B cell (primary cell): ENCODE measurements around the gene AP1M1. TPM values are rescaled to one million over a fixed set of nuclear protein-coding genes. Genes with fewer than 3 reads are reported as not detected.

Source experiments
- ATAC-seq: fragments of 200-7000 bp; cut with Tn5 transposase; one replicate; pipeline ENCODE4 v1.10.0; 2021; ENCODE audit warnings: low read depth, mild to moderate bottlenecking, moderate number of reproducible peaks, moderate library complexity
- CTCF ChIA-PET: fragments of 350-600 bp; sonication (Branson Sonifier 250); formaldehyde crosslinking; loops from one replicate; lab custom pipeline; 2021; ENCODE audit warnings: antibody characterized with exemption, inconsistent platforms; lab: Charles Lee
- POLR2A ChIA-PET: fragments of 350-600 bp; sonication (Branson Sonifier 250); formaldehyde crosslinking; loops from one replicate; lab custom pipeline; 2021; ENCODE audit warnings: antibody characterized with exemption; lab: Charles Lee
- DNase-seq: peaks from one replicate; pipeline ENCODE4 v3.0.0; 2013
- H2AFZ ChIP-seq: 2 replicates; pipeline ENCODE4 v1.6.1; 2012; ENCODE audit warnings: mild to moderate bottlenecking, low read depth, low read length; ENCODE audit not compliant: insufficient read depth, poor library complexity, severe bottlenecking
- H3K27ac ChIP-seq, 2 donors: 1 replicate in 1 of 2; 2 replicates in 1 of 2; pipeline ENCODE4 v1.5.1; 2012 to 2013; ENCODE audit warnings: low read length in 2 of 2, mild to moderate bottlenecking in 2 of 2, moderate library complexity in 1 of 2
- H3K27me3 ChIP-seq, 4 experiments: fragments of 200-600 bp in 1 of 4; sonication (generic) in 1 of 4; replicated peaks in 1 of 4; 1 replicate in 2 of 4; 2 replicates in 2 of 4; pipeline versions ENCODE4 v1.6.1 to v1.7.0; 2013 to 2016; ENCODE audit warnings: low read length in 3 of 4, mild to moderate bottlenecking in 2 of 4, mixed read lengths in 1 of 4, moderate library complexity in 1 of 4; ENCODE audit not compliant: insufficient read depth in 4 of 4, control insufficient read depth in 3 of 4; ENCODE audit errors: control extremely low read depth in 1 of 4
- H3K36me3 ChIP-seq, 2 experiments: replicated peaks in 1 of 2; 1 replicate in 1 of 2; 2 replicates in 1 of 2; pipeline versions ENCODE4 v1.6.1 to v1.7.1; 2013; ENCODE audit warnings: low read length in 1 of 2; ENCODE audit not compliant: insufficient read depth in 2 of 2, control insufficient read depth in 1 of 2; ENCODE audit errors: control extremely low read depth in 1 of 2, extremely low read depth in 1 of 2
- H3K4me1 ChIP-seq, 2 donors: fragments of 200-600 bp in 1 of 2; sonication (generic) in 1 of 2; 1 replicate in 1 of 2; 2 replicates in 1 of 2; pipeline versions ENCODE4 v1.5.1 to v1.6.1; 2013 to 2017; ENCODE audit warnings: low read length in 2 of 2; ENCODE audit not compliant: control insufficient read depth in 2 of 2, insufficient read depth in 2 of 2
- H3K4me2 ChIP-seq: replicated peaks from 2 replicates; pipeline ENCODE3; 2012; ENCODE audit warnings: mild to moderate bottlenecking, low read depth, low read length; ENCODE audit not compliant: poor library complexity, severe bottlenecking
- H3K4me3 ChIP-seq, 5 experiments: fragments of 200-600 bp in 1 of 5; sonication (generic) in 1 of 5; 1 replicate in 3 of 5; 2 replicates in 2 of 5; pipeline versions ENCODE4 v1.5.1 to v1.7.0; 2011 to 2016; ENCODE audit warnings: low read length in 4 of 5, mild to moderate bottlenecking in 4 of 5, low read depth in 2 of 5, control low read depth in 1 of 5, moderate library complexity in 1 of 5; ENCODE audit not compliant: insufficient read depth in 1 of 5; ENCODE audit errors: control extremely low read depth in 1 of 5, extremely low read depth in 1 of 5
- H3K79me2 ChIP-seq: fragments of 200-600 bp; sonication (generic); one replicate; pipeline ENCODE4 v1.6.0; 2016; ENCODE audit warnings: low read length; ENCODE audit not compliant: control insufficient read depth, insufficient read depth
- H3K9ac ChIP-seq: fragments of 200-600 bp; sonication (generic); 2 replicates; pipeline ENCODE4 v1.6.1; 2017; ENCODE audit warnings: mild to moderate bottlenecking, low read length, moderate library complexity
- H3K9me3 ChIP-seq, 3 donors: one replicate each; pipeline versions ENCODE4 v1.6.1 to v1.7.1; 2013; ENCODE audit warnings: low read length in 2 of 3; ENCODE audit not compliant: control insufficient read depth in 2 of 3, insufficient read depth in 1 of 3; ENCODE audit errors: control extremely low read depth in 1 of 3
- H4K20me1 ChIP-seq: 2 replicates; pipeline ENCODE4 v1.6.0; 2012; ENCODE audit warnings: mild to moderate bottlenecking, low read length; ENCODE audit not compliant: insufficient read depth, control insufficient read depth, poor library complexity, severe bottlenecking
- H3K27ac Mint-ChIP-seq: one replicate; pipeline ENCODE4 v1.8.0; 2021; ENCODE audit warnings: mixed read lengths
- H3K27me3 Mint-ChIP-seq: one replicate; pipeline ENCODE4 v1.8.0; 2021; ENCODE audit warnings: mixed read lengths
- H3K4me1 Mint-ChIP-seq: one replicate; pipeline ENCODE4 v1.8.0; 2021; ENCODE audit warnings: mixed read lengths
- H3K4me3 Mint-ChIP-seq: one replicate; pipeline ENCODE4 v1.8.0; 2021; ENCODE audit warnings: mixed read lengths
- H3K9me3 Mint-ChIP-seq: one replicate; pipeline ENCODE4 v1.8.0; 2022; ENCODE audit warnings: mixed read lengths; ENCODE audit not compliant: insufficient read depth
- EZH2 ChIP-seq: IDR thresholded peaks from 2 replicates; pipeline ENCODE4 v1.6.1; 2012; ENCODE audit warnings: borderline replicate concordance, low read depth, mild to moderate bottlenecking, moderate library complexity, low read length; ENCODE audit not compliant: insufficient read depth, poor library complexity, severe bottlenecking
- WGBS: methylation state at CpG from one replicate; pipeline ENCODE4 v1.1.5; 2013; ENCODE audit warnings: missing lambda C conversion rate; ENCODE audit not compliant: insufficient coverage; 5-methylcytosine and 5-hydroxymethylcytosine counted together
- intact Hi-C: fragments of 100-400 bp; cut with micrococcal nuclease; formaldehyde crosslinking; loops from one replicate; pipeline ENCODE4 v1.10.0; 2022
- polyA plus RNA-seq: library from polyadenylated mRNA; depleted of rRNA; stranded (reverse); fragments of >200 nt; gene quantifications from 2 replicates; pipeline ENCODE4 v1.2.3, GENCODE V29; 2012
- total RNA-seq, 2 donors: library from RNA; stranded (reverse); fragments of 120-200 nt in 1 of 2; gene quantifications; 1 replicate in 1 of 2; 2 replicates in 1 of 2; pipeline versions ENCODE4 v1.2.3 to v1.2.4, GENCODE V29; 2013 to 2022
- TF ChIP-seq, protein P1 (sequence below): fragments of 200-600 bp; IDR thresholded peaks from one replicate; pipeline ENCODE4 v1.8.0; 2022; ENCODE audit warnings: antibody characterized with exemption, mild to moderate bottlenecking

The AP1M1 gene
- total and polyA plus RNA-seq, 2 donors (not counting 1 experiment from before 2014, with no cell fraction given) = 77.8 to 102 TPM

GRCh38 chr19:16272945-16273344 is 75.2 kb downstream of the AP1M1 start:
- H3K27me3 Mint-ChIP-seq = no peaks in the 10 kb centered on the region

GRCh38 chr19:16274447-16274846 is 76.7 kb downstream of the AP1M1 start:
- Mint-ChIP-seq H3K9me3 (no peaks in the 10 kb centered on the region), H3K27me3 (no peaks in the 10 kb centered on the region), H3K4me3 (no peak overlapping the region), H3K27ac (peak overlapping the region; percentile 12), H3K4me1 (peaks cover 19% of the 10 kb centered on the region)
- H3K36me3 ChIP-seq = no peaks in the 10 kb centered on the region
- no peak overlapping the region for H3K27ac ChIP-seq
- no peak overlapping the region for H2AFZ ChIP-seq
- H3K4me3 ChIP-seq = no peak overlapping the region
- no peaks in the 10 kb centered on the region for H3K79me2 ChIP-seq
- WGBS = 64% methylated on average over 4 of the region's 6 CpGs
- H3K4me2 ChIP-seq = no peak overlapping the region
- DNase-seq = no peak
- ChIA-PET CTCF (interaction anchor here (1.8 kb wide), 1 partner anchor 26 kb away, joined by 6 read pairs; no protein-coding TSS in a partner anchor), POLR2A (no interaction called here)
- no peak overlapping the region for H3K9ac ChIP-seq
- no peaks in the 10 kb centered on the region for H4K20me1 ChIP-seq
- H3K4me1 ChIP-seq = peaks cover 4 to 10% of the 10 kb centered on the region in 2 donors
- intact Hi-C loops = no loop called here
- no peak for ATAC-seq
- H3K9me3 ChIP-seq = no peaks in the 10 kb centered on the region
- no peaks in the 10 kb centered on the region for H3K27me3 ChIP-seq
- TF ChIP-seq, protein P1, sequence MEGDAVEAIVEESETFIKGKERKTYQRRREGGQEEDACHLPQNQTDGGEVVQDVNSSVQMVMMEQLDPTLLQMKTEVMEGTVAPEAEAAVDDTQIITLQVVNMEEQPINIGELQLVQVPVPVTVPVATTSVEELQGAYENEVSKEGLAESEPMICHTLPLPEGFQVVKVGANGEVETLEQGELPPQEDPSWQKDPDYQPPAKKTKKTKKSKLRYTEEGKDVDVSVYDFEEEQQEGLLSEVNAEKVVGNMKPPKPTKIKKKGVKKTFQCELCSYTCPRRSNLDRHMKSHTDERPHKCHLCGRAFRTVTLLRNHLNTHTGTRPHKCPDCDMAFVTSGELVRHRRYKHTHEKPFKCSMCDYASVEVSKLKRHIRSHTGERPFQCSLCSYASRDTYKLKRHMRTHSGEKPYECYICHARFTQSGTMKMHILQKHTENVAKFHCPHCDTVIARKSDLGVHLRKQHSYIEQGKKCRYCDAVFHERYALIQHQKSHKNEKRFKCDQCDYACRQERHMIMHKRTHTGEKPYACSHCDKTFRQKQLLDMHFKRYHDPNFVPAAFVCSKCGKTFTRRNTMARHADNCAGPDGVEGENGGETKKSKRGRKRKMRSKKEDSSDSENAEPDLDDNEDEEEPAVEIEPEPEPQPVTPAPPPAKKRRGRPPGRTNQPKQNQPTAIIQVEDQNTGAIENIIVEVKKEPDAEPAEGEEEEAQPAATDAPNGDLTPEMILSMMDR = no peak
- no peak for TF ChIP-seq EZH2

More at GRCh38 chr19:16272945-16273344, 75.2 kb downstream of the AP1M1 start:
- Histone ChIP-seq H3K36me3 (no peaks in the 10 kb centered on the region), H3K9ac (no peak overlapping the region), H3K27me3 (no peaks in the 10 kb centered on the region), H3K27ac (no peak overlapping the region), H3K4me3 (no peak overlapping the region), H2AFZ (no peak overlapping the region), H4K20me1 (no peaks in the 10 kb centered on the region), H3K4me1 (peaks cover 4 to 17% of the 10 kb centered on the region in 2 donors), H3K9me3 (no peaks in the 10 kb centered on the region), H3K79me2 (no peaks in the 10 kb centered on the region), H3K4me2 (no peak overlapping the region)
- no peak for ATAC-seq
- no peak overlapping the region for H3K27ac Mint-ChIP-seq
- CTCF ChIA-PET = interaction anchor here (0.6 to 1.8 kb wide), 2 partner anchors 24 to 429 kb away, joined by 3 to 6 read pairs; no protein-coding TSS in a partner anchor
- H3K9me3 Mint-ChIP-seq = no peaks in the 10 kb centered on the region
- no peak for DNase-seq
- TF ChIP-seq EZH2 = no peak
- TF ChIP-seq, protein P1 = no peak
- peaks cover 25% of the 10 kb centered on the region for H3K4me1 Mint-ChIP-seq
- POLR2A ChIA-PET = interaction anchor here (0.7 kb wide), 1 partner anchor 9 kb away, joined by 3 read pairs; no protein-coding TSS in a partner anchor
- 98% methylated on average over 12 of the region's 14 CpGs for WGBS
- H3K4me3 Mint-ChIP-seq = no peak overlapping the region
- intact Hi-C loops = no loop called here
